H1 (cell line): ENCODE measurements around the gene BBC3. TPM values are rescaled to one million over a fixed set of nuclear protein-coding genes. Genes with fewer than 3 reads are reported as not detected.

Source experiments
- microRNA counts: library from miRNA; unstranded; fragments of <30 nt; microRNA quantifications from one replicate; lab custom pipeline; 2015
- microRNA-seq, 2 experiments: library from miRNA; unstranded; fragments of <30 nt; microRNA quantifications; one replicate each; pipeline versions ENCODE4 to v1.2.0, GENCODE V29; 2016 to 2020; ENCODE audit warnings: borderline microRNAs expressed in 2 of 2, borderline number of aligned reads in 2 of 2, borderline replicate concordance in 1 of 2
- polyA plus RNA-seq, 7 experiments: library from polyadenylated mRNA; depleted of rRNA in 3 of 7; stranded (reverse) in 5 of 7; unstranded in 2 of 7; fragments of >200 nt in 5 of 7; fragments of 200-250 nt in 2 of 7; gene quantifications; 1 replicate in 5 of 7; 2 replicates in 1 of 7; 4 replicates in 1 of 7; pipeline versions ENCODE4 v1.2.1 to v1.2.3, GENCODE V29; 2011 to 2013; ENCODE audit warnings: missing spikeins in 2 of 7, mixed read lengths in 2 of 7
- small RNA-seq: library from polyadenylated mRNA; stranded (forward); fragments of <200 nt; extraction: miRNeasy Mini kit (QIAGEN cat#:217004); gene quantifications from one replicate; pipeline ENCODE3, GENCODE V24; 2013; ENCODE audit not compliant: insufficient read depth
- total RNA-seq: library from RNA; stranded (reverse); fragmentation: NEBNext Ultra II Directional; extraction: Animal tissue kit (Norgen Biotek cat#: 25700); gene quantifications from 2 replicates; pipeline ENCODE4 v1.2.1, GENCODE V29; 2021

BBC3 gene
- total and polyA plus RNA-seq, 2 of the 8 experiments (the other 6 are each of a cell fraction or from before 2014, with no cell fraction given): 13.2 to 21.6 TPM

MicroRNA genes within 50 kb of the gene (microRNA counts, 767-probe panel; counts per million panel counts)
- microRNA hsa-miR-3190-5p (lab: Ali Mortazavi, UCI): 879 counts per million, percentile 95 among the panel's probes with 10 or more counts

Small RNAs within 50 kb of the gene (microRNA-seq; reads per million reads assigned to microRNA genes)
- gene MIR3190 (0 reads per million in 2 experiments), gene MIR3191 (0 reads per million in 2 experiments)

Small RNAs within 50 kb of the gene (small RNA-seq; reads per million reads assigned to genes)
- not detected for gene MIR3190

Other genes with a start within 250 kb of the BBC3 start
- 9.0 and 9.9 TPM in 2 replicates for gene NPAS1, start 211.4 kb downstream of the BBC3 start, total RNA-seq
- gene NPAS1, start 211.4 kb downstream of the BBC3 start, polyA plus RNA-seq (2011; rRNA removed): 13.9 and 26.8 TPM in 2 replicates
- 57.5 and 61.7 TPM in 2 replicates for gene TMEM160, start 182.6 kb downstream of the BBC3 start, total RNA-seq
- 152 and 209 TPM in 2 replicates for gene TMEM160, start 182.6 kb downstream of the BBC3 start, polyA plus RNA-seq (2011; rRNA removed)
- 92.0 and 104 TPM in 2 replicates for gene ZC3H4, start 117.4 kb downstream of the BBC3 start, total RNA-seq
- 6.6 and 9.8 TPM in 2 replicates for gene ZC3H4, start 117.4 kb downstream of the BBC3 start, polyA plus RNA-seq (2011; rRNA removed)
- gene SAE1, start 100.4 kb downstream of the BBC3 start, total RNA-seq: 268 and 273 TPM in 2 replicates
- 204 and 213 TPM in 2 replicates for gene SAE1, start 100.4 kb downstream of the BBC3 start, polyA plus RNA-seq (2011; rRNA removed)
- gene CCDC9, start 25.3 kb upstream of the BBC3 start, total RNA-seq: 25.7 and 29.8 TPM in 2 replicates
- gene CCDC9, start 25.3 kb upstream of the BBC3 start, polyA plus RNA-seq (2011; rRNA removed): 3.7 and 7.0 TPM in 2 replicates
- 3.4 and 4.4 TPM in 2 replicates for gene INAFM1, start 43.7 kb upstream of the BBC3 start, total RNA-seq
- gene INAFM1, start 43.7 kb upstream of the BBC3 start, polyA plus RNA-seq (2011; rRNA removed): 2.6 and 3.9 TPM in 2 replicates
- 0.21 TPM in 1 of 2 replicates, not detected in the other for gene C5AR1, start 78.7 kb upstream of the BBC3 start, total RNA-seq
- 0.20 and 0.33 TPM in 2 replicates for gene C5AR1, start 78.7 kb upstream of the BBC3 start, polyA plus RNA-seq (2011; rRNA removed)
- 0.15 TPM in 1 of 2 replicates, not detected in the other for gene C5AR2, start 101.0 kb upstream of the BBC3 start, total RNA-seq
- gene C5AR2, start 101.0 kb upstream of the BBC3 start, polyA plus RNA-seq (2011; rRNA removed): 0.06 and 0.08 TPM in 2 replicates
- gene DHX34, start 118.1 kb upstream of the BBC3 start, total RNA-seq: 24.1 and 24.3 TPM in 2 replicates
- gene DHX34, start 118.1 kb upstream of the BBC3 start, polyA plus RNA-seq (2011; rRNA removed): 17.5 and 27.2 TPM in 2 replicates
- gene MEIS3, start 188.3 kb upstream of the BBC3 start, total RNA-seq: 27.4 and 28.2 TPM in 2 replicates
- 24.5 and 34.0 TPM in 2 replicates for gene MEIS3, start 188.3 kb upstream of the BBC3 start, polyA plus RNA-seq (2011; rRNA removed)
- 7.3 and 8.3 TPM in 2 replicates for gene SLC8A2, start 240.7 kb upstream of the BBC3 start, total RNA-seq
- 12.4 and 15.7 TPM in 2 replicates for gene SLC8A2, start 240.7 kb upstream of the BBC3 start, polyA plus RNA-seq (2011; rRNA removed)